Stimulated activated CD8-positive, alpha-beta memory T cell treated with anti-CD3 and anti-CD28 coated beads, Interleukin-12 subunit alpha, Interleukin-12 subunit beta, amount 100 ng/mL, for 4 hours (primary cell): Measurements from ENCODE around the gene PRIMPOL.
"Not testable (repeated sequence)": the region's sequence is repeated elsewhere in the genome, so short reads cannot be mapped to it uniquely, and the experiment has no call there.

Experiments used
- DNase-seq: peaks from one replicate; pipeline ENCODE4 v3.0.0-alpha.2; 2020; ENCODE audit warnings: low read depth

PRIMPOL gene

GRCh38 chr4:184649026-184649970 lies at the start of gene PRIMPOL, which contains the start of gene CASP3:
PRIMPOL (plus strand) TSS chr4:184649738; CDS start chr4:184657141, 7,403 bp downstream.
CASP3 (minus strand) TSS chr4:184649447; CDS start chr4:184638453, 10,994 bp downstream.
- DNase-seq, result peak; percentile 96

GRCh38 chr4:184600982-184601381 lies 48.6 kb upstream of the PRIMPOL start:
- DNase-seq, result not testable (repeated sequence)

DNA sequence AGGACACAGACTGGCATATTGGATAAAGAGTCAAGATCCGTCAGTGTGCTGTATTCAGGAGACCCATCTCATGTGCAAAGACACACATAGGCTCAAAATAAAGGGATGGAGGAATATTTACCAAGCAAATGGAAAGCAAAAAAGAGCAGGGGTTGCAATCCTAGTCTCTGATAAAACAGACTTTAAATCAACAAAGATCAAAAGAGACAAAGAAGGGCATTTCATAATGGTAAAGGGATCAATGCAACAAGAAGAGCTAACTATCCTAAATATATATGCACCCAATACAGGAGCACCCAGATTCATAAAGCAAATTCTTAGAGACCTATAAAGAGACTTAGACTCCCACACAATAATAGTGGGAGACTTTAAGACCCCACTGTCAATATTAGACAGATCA lies 46.7 kb upstream of the PRIMPOL start:
- DNase-seq, result not testable (repeated sequence)

DNA sequence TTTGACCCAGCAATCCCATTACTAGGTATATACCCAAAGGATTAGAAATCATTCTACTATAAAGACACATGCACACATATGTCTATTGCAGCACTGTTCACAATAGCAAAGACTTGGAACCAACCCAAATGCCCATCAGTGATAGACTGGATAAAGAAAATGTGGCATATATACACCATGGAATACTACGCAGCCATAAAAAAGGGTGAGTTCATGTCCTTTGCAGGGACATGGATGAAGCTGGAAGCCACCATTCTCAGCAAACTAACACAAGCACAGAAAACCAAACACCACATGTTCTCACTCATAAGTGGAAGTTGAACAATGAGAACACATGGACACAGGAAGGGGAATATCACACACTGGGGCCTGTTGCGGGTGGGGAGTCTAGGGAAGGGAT lies 42.1 kb upstream of the PRIMPOL start:
- DNase-seq, result not testable (repeated sequence)

DNA sequence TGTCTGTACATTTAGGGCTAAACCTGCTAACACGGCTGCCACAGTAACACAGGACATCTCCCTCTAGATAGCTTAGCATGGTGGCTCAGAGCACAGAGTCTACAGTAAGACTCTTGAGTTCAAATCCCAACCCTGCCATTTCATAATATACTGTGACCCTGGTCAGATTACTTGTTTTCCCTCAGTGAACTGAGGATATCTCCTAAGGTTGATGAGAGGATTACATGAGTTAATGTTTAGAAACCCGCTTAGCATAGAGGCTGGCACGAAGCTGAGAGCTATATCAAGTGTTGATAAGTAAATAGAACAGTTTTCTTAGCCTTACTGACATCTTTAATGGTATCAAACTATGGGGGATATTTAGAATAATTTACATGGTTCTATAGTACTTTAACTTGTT lies 37.5 kb upstream of the PRIMPOL start:
- no peak for DNase-seq

- no peak for DNase-seq
Measured at GRCh38 chr4:184613405-184613804, 36.1 kb upstream of the PRIMPOL start.

DNA sequence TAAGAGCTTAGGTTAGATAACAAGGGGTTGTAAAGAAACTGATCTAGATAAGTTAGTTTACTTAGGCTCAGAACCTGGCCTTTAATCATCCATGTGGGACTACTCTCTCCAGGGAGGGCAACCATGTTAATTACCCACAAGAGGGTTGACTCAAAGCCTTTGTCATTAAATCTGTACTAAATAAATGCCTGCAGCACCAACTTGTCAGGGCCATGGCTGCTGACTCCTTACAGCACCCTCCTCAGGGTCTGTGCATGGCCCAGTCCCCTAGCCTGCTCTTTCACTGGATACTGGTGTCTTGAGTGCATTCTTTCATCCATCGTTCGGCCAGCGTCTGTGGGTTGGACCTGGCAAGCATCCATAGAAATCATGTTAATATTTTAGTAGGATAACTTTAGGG lies 35.0 kb upstream of the PRIMPOL start:
- no peak for DNase-seq

- DNase-seq, result not testable (repeated sequence)
Measured at GRCh38 chr4:184616168-184616567, 33.4 kb upstream of the PRIMPOL start.

- DNase-seq, result no peak
Measured at GRCh38 chr4:184616633-184617551, 32.6 kb upstream of the PRIMPOL start.

DNA sequence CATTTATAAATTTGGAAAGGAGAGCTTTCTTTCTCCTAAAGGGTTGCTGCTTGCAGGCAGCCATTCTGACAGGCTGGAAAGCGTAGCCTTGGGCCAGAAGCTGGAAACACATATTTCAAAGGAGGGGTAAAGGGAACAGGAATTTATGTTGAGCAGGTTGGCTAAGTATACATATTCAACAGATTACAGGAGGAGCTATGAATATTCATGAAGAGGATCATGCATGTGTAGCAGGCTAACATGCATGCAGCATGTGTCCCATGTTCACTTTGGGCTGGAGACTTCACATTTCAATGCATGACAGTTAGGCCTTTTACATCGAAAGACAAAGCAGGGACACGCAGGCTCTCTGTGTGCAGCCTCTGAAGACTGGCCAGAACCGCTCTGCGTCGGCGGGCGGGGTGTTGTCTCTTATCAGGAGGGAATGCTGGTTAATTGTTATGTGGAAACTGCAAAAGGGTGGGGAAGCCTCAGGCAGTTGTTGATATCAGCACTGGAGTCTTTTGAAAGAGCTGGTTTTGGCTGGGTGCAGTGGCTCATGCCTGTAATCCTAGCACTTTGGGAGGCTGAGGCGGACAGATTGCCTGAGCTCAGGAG lies 31.8 kb upstream of the PRIMPOL start:
- no peak for DNase-seq

DNA sequence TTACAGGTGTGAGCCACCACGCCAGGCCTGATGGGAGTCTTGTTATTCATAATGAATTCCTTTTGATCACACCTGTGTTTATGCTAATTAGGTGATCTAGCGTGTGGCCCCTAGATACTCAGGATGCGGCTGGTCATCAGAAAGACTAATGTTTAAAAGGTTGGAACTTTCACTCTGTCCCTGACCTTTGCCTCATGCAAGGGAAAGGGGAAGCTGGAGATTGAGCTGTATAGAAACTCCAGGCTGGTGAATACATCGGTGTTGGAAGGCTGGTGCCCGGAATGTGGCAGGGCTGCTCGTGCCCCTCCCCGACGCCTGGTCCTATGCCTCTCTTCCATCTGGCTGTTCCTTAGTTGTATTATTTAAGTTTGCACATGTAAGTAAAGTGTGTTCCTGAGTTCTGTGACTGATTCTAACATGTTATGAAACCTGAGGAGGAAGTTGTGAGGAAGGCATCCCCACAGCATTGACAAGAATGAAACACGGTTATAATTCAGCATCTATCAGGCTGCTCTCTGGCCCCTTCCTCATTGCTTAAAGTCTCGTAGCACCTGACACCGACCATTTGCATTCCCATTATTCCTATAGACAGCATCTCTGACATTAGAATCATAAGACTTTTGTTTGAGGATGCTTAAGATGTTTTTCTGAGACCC lies 29.2 kb upstream of the PRIMPOL start:
- no peak for DNase-seq

DNA sequence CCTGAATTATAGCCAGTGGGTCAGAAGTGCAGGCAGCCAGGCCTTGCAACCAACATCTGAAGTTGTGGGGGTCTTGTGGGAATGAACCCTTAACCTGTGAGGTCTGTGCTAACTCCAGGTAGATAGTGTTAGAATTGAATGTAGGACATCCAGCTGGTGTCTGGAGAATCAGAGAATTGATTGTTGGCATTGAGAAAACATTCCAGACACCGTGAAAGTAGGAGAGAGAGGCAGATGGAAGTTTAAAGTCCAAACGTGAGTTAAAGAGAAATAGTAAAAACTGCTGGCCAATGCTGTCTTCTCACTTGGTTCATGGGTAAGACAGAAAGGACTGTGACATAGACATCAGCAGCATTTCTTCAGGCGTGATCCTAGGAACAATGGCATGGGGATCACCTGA lies 28.0 kb upstream of the PRIMPOL start:
- no peak for DNase-seq

DNA sequence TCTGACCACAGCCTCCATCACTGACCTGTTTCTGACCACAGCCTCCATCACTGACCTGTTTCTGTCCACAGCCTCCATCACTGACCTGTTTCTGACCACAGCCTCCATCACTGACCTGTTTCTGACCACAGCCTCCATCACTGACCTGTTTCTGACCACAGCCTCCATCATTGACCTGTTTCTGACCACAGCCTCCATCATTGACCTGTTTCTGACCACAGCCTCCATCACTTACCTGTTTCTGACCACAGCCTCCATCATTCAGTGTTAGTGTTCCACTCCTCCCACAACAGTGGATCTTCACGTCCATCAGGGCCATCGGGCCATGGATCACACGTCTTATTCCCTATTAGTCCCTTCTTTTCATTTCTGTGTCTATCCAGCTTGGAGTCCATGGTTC lies 25.0 kb upstream of the PRIMPOL start:
- not testable (repeated sequence) for DNase-seq

DNA sequence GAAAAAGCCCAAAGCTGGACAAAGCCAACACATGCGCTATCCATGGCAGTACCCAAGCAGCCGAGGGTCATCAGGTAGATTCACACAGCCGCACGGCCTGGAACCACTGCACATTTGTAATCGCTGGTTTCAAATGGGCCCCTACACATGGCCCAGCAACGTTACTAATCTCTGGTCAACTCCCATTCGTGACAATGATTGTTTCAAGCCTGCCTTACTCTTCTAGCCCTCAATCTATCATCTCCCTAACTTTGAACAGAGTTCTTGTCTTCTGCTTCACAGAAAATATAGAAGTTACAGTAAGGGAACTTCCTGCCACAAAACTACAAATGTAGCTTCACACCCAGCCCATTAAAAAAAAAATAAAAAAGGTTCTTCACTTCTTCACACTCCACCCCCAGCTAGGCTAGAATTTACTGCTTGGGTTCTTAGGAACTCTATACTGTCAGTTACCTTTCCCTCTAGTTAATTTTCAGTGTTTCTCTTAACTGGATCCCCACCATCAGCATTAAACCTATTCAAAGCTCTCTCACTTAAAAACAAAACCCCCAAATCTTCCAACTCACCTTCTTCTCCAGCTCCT lies 24.5 kb upstream of the PRIMPOL start:
- no peak for DNase-seq

- DNase-seq, result not testable (repeated sequence)
Measured at GRCh38 chr4:184625783-184626596, 23.5 kb upstream of the PRIMPOL start.

DNA sequence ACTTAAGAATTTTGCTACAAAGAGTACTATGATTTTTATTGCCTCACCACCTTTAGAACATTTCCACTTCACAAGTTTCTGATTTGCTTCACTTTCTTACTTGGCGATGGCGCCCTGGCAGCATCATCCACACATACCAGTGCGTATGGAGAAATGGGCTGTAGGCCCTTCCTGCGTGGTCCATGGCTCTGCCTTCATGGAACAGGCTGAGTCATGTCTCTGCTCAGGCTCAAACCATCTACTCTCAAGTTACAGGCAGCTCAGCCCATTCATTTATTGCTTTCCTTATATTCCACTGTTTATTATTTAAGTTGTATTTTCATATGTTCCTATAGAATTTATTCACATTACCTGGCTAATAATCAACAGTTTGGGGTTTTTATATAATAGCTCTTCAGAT lies 21.4 kb upstream of the PRIMPOL start:
- DNase-seq, result no peak

DNA sequence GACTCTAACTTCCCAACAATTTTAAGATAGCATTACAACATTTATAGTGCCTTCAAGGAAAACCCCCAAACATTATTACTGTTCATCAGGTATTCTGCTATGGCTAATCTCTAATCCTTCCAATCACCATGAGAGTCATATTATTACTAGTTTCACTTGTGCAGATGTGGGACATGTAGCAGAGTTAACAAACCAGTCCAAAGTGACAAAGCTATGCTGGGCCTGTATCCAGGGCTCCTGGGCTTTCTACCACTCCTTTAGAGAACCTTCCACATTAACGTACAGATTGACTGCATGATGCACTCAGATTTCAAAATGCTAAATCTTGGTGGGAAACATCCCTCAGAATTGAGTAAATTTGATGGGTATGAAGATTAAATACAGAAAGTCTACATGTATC lies 16.7 kb upstream of the PRIMPOL start:
- DNase-seq, result no peak

- DNase-seq, result no peak
Measured at GRCh38 chr4:184635381-184635780, 14.2 kb upstream of the PRIMPOL start.

- no peak for DNase-seq
Measured at GRCh38 chr4:184636144-184636543, 13.4 kb upstream of the PRIMPOL start.

DNA sequence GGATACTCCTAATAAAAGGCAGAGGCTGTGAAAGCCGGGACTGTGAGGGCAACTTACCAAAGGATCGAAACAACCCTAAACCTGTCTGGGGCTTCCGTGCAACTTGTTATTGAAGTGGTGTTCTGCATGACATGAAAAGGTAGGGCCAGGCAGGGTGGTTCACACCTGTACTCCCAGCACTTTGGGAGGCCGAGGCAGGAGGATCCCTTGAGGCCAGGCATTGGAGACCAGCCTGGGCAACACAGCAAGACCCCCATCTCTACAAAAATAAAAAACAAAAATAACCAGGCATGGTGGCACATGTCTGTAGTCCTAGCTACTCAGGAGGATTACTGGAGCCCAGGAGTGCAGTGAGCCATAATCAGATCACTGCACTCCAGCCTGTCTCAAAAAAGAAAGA lies 12.6 kb upstream of the PRIMPOL start:
- no peak for DNase-seq
